Ectodermal cell (in vitro differentiated cells): ENCODE measurements around the gene ZBTB46.

Source experiments
- H3K27ac ChIP-seq: 2 replicates; pipeline ENCODE4 v1.7.0; 2013; ENCODE audit warnings: mild to moderate bottlenecking, low read depth, low read length; ENCODE audit not compliant: insufficient read depth, poor library complexity, severe bottlenecking
- H3K27me3 ChIP-seq: 2 replicates; pipeline ENCODE4 v1.7.0; 2013; ENCODE audit warnings: mild to moderate bottlenecking, low read length; ENCODE audit not compliant: insufficient read depth, control insufficient read depth, poor library complexity, severe bottlenecking
- H3K36me3 ChIP-seq: one replicate; pipeline ENCODE4 v1.7.0; 2013; ENCODE audit warnings: low read length; ENCODE audit not compliant: control insufficient read depth, insufficient read depth
- H3K4me1 ChIP-seq: one replicate; pipeline ENCODE4 v1.7.0; 2013; ENCODE audit warnings: low read length; ENCODE audit not compliant: control insufficient read depth, insufficient read depth
- H3K4me3 ChIP-seq: 2 replicates; pipeline ENCODE4 v1.7.0; 2013; ENCODE audit warnings: low read depth, low read length, control low read depth; ENCODE audit not compliant: insufficient read depth
- H3K9me3 ChIP-seq: 2 replicates; pipeline ENCODE4 v1.7.0; 2013; ENCODE audit warnings: mild to moderate bottlenecking, low read length, moderate library complexity; ENCODE audit not compliant: control insufficient read depth
- WGBS, 2 experiments: methylation state at CpG; one replicate each; pipeline ENCODE4 v1.1.7; 2013; ENCODE audit warnings: missing lambda C conversion rate in 2 of 2; 5-methylcytosine and 5-hydroxymethylcytosine counted together

ZBTB46 gene

DNA sequence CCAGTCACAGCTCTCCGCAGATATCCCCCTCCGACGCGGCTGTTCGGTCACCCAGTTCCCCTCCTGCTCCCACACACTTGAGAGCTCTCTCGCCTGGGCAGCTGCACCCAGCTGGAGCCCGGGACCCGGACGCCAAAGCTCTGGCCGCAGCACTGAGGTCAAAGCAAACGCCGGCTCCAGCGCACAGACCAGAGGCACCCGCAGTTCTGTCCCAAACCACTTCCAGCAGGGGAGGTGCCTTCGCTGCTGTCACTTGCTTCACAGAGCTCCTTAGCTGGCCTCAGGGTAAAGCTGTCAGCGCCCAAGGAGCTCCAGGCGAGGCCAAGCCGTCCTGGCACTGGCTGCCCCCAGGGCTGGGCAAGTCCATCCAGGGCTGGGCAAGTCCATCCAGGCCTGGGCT lies 63.6 kb downstream of the ZBTB46 start:
- no peak overlapping the region for H3K27ac ChIP-seq
- H3K4me3 ChIP-seq, result no peak overlapping the region
- 89 to 90% methylated on average over 18 of the region's 18 CpGs for WGBS, 2 experiments
- H3K9me3 ChIP-seq, result no peaks in the 10 kb centered on the region
- no peaks in the 10 kb centered on the region for H3K4me1 ChIP-seq
- no peaks in the 10 kb centered on the region for H3K27me3 ChIP-seq
- no peaks in the 10 kb centered on the region for H3K36me3 ChIP-seq

DNA sequence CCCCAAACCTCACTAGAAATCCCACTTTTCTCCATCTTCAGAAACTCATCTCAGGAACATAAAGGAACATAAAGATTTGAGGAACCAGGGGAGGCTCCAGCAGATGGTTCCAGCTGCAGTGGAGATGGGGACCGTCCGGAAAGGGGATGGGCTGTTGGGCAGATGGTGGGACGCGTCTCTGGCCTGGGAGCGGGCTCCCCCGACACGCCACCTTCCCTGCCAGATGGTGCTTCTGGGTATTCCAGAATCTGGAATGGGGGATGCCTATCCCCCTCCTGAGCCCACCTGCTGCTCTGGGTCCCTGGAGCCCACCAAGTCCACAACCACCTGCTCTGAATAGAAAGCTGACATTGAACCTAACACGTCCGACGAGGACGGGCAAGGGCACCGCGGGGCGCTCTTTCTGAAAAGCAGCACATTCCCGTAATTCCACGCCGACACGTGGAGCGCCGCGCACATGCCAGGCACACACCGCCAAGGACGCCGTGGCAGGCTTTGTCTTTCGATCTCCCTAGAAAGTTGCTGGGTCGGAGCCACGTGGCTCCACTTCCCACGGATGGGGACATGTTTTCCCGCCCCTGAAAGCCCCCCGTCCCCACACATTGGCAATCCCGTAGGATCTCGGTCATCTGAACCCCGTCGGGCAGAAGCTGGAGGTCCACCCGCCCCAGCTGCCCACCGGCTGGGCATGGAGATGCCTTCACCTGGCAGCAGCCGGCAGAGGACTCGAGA lies 64.2 kb downstream of the ZBTB46 start:
- Histone ChIP-seq H3K4me3 (no peak overlapping the region), H3K36me3 (no peaks in the 10 kb centered on the region), H3K27me3 (no peaks in the 10 kb centered on the region), H3K9me3 (no peaks in the 10 kb centered on the region), H3K4me1 (no peaks in the 10 kb centered on the region), H3K27ac (no peak overlapping the region)
- 95% methylated on average over 38 of the region's 38 CpGs for WGBS, 2 experiments

DNA sequence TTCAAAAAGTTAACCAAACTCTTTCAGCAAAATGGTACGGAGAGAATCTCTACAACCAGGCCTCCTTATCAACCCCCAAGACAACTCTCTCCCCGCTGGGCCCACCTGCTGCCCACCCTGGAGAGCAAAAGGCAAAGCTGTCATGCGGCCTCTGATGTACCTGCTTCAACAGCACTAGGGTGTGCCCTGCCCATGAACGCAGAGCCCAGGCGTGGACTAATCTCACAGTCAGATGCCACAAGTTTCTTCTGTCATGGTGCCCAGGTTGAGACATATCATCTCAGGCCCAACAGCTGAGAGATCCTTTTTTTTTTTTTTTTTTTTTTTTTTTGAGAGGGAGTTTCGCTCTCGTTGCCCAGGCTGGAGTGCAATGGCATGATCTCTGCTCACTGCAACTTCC lies 65.2 kb downstream of the ZBTB46 start:
- Histone ChIP-seq H3K4me3 (no peak overlapping the region), H3K27ac (no peak overlapping the region), H3K36me3 (no peaks in the 10 kb centered on the region), H3K4me1 (no peaks in the 10 kb centered on the region), H3K27me3 (no peaks in the 10 kb centered on the region), H3K9me3 (no peaks in the 10 kb centered on the region)
- 96% methylated on average over 7 of the region's 7 CpGs for WGBS, 2 experiments

DNA sequence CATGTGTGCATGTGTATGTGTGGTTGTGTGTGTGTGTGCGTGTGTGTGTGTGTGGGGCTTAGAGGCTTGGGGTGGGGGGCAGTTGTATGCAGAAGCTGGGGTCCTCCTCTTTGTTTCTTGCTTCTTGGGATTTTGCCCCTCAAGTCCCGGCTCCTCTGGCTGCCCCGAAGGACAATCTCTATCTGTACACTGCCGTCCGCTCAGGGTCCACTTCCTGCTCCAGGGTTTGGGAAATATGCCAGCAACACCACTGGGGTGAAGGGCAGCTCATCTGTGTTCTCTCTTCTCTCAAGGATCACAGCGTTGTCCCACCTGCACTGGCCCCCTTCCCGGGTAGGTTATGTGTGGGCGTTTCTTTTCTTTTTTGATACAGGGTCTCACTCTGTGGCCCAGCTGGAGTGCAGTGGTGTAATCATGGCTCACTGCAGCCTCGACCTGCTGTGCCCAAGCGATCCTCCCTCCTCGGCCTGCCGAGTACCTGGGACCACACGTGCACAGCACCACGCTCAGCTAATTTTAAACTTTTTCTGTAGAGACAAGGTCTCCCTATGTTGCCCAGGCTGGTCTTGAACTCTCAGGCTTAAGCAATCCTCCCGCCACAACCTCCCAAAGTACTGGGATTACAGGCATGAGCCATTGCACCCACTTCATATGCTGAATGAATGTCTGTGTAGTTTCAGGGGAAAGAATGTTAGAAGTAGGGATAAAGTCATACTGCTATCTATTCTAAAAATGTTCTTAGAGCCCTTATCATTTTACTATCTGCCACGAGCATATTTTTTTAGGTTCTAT lies 65.8 kb downstream of the ZBTB46 start:
- Histone ChIP-seq H3K4me1 (no peaks in the 10 kb centered on the region), H3K36me3 (no peaks in the 10 kb centered on the region), H3K27me3 (no peaks in the 10 kb centered on the region), H3K9me3 (no peaks in the 10 kb centered on the region), H3K4me3 (no peak overlapping the region), H3K27ac (no peak overlapping the region)
- 91 to 93% methylated on average over 16 of the region's 16 CpGs for WGBS, 2 experiments

DNA sequence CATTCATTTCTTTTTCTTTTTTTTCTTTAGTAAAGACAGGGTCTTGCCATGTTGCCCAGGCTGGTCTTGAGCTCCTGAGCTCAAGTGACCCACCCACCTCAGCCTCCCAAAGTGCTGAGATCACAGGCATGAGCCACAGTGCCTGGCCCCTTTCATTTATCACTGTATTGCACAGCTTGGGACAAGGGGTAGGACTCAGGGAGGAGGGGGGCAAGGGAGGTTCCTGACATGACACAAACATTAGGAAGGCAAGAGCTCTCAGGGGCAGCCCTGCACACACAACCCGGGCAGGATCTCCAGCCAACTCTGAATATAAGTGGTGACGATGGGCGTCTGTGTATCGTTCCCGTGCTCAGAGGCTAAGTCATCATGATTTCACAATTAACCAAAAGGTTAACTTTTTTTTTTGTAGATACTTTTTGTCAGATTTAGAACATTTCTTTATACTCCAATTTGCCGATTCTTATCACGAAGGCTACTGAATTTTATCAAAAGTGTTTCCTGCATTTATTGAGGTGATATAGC lies 71.6 kb downstream of the ZBTB46 start:
- 90% methylated on average over 7 of the region's 7 CpGs for WGBS, 2 experiments
- no peak overlapping the region for H3K4me3 ChIP-seq
- H3K9me3 ChIP-seq, result no peaks in the 10 kb centered on the region
- no peaks in the 10 kb centered on the region for H3K36me3 ChIP-seq
- H3K27me3 ChIP-seq, result no peaks in the 10 kb centered on the region
- no peaks in the 10 kb centered on the region for H3K4me1 ChIP-seq
- H3K27ac ChIP-seq, result no peak overlapping the region

DNA sequence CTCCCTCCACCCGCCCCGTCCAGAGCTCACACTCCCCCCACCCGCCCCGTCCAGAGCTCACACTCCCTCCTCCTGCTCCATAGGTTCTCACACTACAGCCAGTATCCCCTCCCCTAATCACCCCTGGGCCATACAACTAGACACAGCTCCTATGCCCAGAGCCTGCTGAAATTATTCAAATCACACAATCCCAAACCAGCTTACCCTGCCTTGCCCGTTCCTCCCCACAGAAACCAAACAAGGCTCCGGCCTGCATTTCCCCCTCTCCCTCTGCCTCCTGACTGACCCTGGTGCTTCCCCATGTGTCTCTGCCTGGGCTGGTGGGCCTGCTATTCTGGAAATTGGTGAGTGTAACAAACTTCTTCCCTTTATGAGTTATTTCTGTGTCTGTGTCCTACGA lies 72.9 kb downstream of the ZBTB46 start:
- H3K4me1 ChIP-seq, result no peaks in the 10 kb centered on the region
- WGBS, 2 experiments, result 82 to 87% methylated on average over 7 of the region's 7 CpGs
- no peaks in the 10 kb centered on the region for H3K9me3 ChIP-seq
- H3K36me3 ChIP-seq, result no peaks in the 10 kb centered on the region
- H3K27me3 ChIP-seq, result no peaks in the 10 kb centered on the region
- no peak overlapping the region for H3K27ac ChIP-seq
- H3K4me3 ChIP-seq, result no peak overlapping the region

DNA sequence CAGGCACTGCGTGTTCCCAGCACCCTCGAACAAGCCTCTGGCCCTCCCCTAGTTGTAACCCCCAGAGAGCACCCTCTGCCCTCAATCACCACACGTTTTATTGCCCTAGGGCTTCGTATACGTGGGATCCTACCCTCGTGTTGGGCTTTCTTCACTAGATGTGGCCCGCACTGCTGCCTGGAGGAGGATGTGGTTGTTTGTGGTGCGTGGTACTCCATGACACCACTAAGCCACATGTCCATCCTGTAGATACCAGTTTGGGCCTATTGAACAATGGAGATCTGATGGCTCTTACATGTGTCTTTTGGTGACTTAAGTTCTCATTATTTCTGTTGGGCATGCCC lies 74.4 kb downstream of the ZBTB46 start:
- H3K27me3 ChIP-seq, result no peaks in the 10 kb centered on the region
- no peaks in the 10 kb centered on the region for H3K36me3 ChIP-seq
- whole genome bisulfite sequencing, 2 experiments, result 85 to 88% methylated on average over 8 of the region's 8 CpGs
- H3K9me3 ChIP-seq, result no peaks in the 10 kb centered on the region
- no peak overlapping the region for H3K4me3 ChIP-seq
- no peak overlapping the region for H3K27ac ChIP-seq
- H3K4me1 ChIP-seq, result no peaks in the 10 kb centered on the region

DNA sequence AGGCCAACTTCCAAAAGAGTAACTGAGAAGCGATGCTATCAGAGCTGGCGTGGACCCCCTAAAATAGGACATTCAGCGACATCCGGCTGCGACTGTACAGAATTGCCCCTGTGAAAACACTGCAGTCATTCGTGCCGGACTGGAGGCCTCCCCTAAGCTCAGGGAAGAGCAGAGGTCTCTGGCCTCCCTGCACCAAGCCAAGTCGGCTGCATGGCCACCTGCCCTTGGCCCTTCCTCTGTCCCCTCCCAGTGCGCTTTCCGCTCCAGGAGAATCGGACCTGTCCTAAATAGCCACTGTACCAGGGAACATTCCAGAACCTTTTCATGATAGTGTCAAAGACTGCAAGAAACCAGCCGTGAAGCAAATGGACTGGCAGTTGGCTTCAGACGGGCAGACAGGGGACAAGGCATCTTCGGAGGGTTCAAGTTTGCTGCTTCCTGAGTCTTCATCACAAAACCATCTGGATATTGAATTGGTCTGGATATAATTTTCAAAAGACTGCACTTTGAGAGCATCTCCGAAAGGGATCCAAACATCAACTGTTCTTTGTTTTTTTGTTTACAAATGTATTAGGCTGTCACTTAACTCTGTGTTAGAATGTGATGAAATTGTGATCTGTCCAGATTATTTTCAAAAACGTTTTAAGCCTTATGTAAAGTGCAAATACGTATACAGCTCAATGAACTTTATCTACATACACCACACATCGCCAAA lies 75.0 kb downstream of the ZBTB46 start:
- Histone ChIP-seq H3K36me3 (no peaks in the 10 kb centered on the region), H3K9me3 (no peaks in the 10 kb centered on the region), H3K4me3 (no peak overlapping the region), H3K27me3 (no peaks in the 10 kb centered on the region), H3K27ac (no peak overlapping the region), H3K4me1 (no peaks in the 10 kb centered on the region)
- WGBS, 2 experiments, result 89% methylated on average over 18 of the region's 18 CpGs

DNA sequence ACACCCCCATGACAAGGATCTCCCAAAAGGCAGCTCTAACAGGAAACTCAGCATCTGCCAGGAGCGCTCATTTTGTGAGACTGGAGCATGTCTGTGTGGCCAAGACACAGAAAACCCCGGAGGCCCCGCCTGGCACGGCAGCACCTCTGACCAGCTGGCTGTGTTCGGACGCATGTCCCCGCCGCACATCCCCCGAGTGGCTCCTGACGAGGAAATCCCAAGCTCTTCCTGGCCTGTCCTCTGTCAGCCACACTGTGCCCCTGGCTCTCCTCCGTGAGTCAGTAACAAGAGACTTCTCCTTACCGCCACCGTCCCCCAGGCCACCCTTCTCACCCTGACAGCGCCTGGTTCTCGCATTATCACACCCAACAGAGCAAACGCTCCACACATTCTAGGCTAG lies 77.1 kb downstream of the ZBTB46 start:
- WGBS, 2 experiments, result 83% methylated on average over 16 of the region's 16 CpGs
- no peak overlapping the region for H3K4me3 ChIP-seq
- no peaks in the 10 kb centered on the region for H3K9me3 ChIP-seq
- H3K4me1 ChIP-seq, result no peaks in the 10 kb centered on the region
- H3K27ac ChIP-seq, result no peak overlapping the region
- no peaks in the 10 kb centered on the region for H3K27me3 ChIP-seq
- no peaks in the 10 kb centered on the region for H3K36me3 ChIP-seq

DNA sequence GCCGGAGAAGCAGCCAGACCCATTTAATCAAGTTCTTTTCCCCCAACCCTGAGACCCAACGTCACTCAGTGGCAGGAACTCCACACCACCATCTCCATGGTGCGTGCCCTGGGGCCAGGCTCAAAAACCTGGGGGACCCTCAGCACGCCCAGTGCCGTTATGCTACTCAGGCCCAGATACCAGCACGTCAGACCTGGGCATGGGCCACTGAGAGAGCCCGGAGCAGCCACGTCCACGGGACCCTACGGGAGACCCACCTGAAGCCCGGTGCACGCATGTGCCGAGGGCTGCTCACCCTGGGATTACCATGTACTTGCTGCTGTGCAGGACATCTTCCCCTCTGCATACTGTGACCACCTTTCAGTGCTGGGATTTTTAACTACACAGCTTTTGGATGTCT lies 77.7 kb downstream of the ZBTB46 start:
- H3K4me1 ChIP-seq, result no peaks in the 10 kb centered on the region
- H3K27ac ChIP-seq, result no peak overlapping the region
- WGBS, 2 experiments, result 94 to 95% methylated on average over 13 of the region's 13 CpGs
- no peaks in the 10 kb centered on the region for H3K9me3 ChIP-seq
- no peaks in the 10 kb centered on the region for H3K27me3 ChIP-seq
- H3K36me3 ChIP-seq, result no peaks in the 10 kb centered on the region
- H3K4me3 ChIP-seq, result no peak overlapping the region
